Effector CD8-positive, alpha-beta T cell (primary cell): ENCODE data around the gene RNF214.
"Not testable (repeated sequence)": the region's sequence is repeated elsewhere in the genome, so short reads cannot be mapped to it uniquely, and the experiment has no call there.

Source experiments
- DNase-seq: peaks from one replicate; lab custom pipeline; 2025; lab: John Stamatoyannopoulos, UW

RNF214 gene

DNA sequence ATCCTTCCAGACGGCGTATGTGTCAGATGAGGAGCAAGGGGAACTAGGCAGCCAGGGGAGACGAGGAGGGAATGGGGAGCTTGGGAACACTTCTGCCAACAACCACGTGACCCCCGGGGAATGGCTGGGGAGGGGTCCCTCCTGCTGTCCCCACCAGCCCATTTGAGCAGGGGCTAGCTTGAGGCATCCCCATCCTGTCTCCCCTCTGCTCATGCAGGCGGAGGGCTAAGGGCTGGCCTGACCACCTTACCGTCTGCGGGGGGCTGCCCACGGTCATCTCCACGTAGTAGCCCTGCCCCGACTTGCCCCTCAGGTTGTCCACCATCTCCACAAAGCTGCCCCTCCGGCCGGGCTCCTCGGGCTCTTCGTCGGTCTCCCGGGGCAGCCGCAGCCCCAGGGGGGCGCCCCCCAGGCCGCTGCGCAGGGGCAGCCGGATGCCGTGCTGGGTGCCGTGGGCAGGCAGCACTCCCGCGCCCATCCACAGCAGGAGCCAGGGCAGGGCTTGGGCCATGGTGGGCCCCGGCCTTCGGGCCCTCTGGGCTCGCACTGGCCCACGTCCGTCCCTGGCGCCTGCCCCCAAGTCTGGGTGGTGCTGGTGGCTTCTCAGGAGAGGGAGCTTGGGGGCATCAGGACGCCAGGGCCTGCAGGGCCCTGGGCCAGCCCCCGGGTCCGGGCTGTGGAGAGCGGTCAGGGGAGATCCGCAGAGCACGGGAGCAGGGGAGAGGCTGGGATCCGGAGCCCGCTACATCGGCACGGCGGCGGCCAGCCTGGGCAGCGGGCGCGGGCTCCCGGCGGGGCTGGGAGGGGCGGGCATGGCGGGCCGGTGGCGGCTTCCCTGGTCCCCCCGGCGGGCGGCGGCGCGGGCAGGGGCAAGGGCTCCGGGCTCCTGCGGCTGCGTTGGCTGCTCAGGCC, 83.1 kb downstream of the RNF214 start:
- no peak for DNase-seq

DNA sequence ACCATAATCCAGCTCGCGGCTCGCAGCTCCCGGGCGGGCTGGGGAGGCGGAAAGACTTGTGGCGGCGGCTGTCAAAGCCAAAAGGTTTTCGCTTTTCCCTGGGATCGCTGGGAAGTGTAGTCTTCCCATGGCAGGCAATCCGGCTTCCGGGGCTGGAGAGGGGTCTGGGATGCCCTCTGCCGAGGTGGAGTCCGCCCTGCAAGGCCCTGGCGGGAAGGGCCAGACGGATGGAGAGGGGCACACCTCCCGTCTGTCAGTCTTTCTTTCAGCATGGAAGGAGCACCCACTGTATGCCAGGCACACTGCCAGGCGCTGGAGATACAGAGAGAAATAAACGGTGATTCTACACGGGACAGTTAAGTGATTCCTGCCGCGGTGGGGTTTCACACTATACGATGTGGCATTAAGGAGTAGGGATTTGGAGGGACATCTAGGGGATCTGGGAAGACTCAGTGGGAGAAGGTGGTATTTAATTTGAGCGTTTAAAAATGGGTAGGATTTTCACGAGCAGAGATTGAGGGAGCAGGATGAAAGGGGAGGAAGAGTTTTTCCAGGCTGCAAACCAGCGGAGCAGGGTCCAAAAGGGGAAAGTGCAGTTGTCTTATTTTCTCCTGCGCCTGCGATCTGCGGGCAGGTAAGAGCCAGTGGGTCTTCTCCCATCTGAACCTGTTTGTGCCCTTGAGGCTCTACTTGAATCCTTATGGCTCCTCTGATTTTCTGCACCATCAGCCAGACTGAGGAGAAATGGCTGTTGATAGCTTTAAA, 83.9 kb downstream of the RNF214 start, which contains the start of gene BACE1:
BACE1 (minus strand) TSS at position 60 of the 765 bp plus-strand sequence. CDS start 461 bp downstream, outside the sequence.
- no peak for DNase-seq

DNA sequence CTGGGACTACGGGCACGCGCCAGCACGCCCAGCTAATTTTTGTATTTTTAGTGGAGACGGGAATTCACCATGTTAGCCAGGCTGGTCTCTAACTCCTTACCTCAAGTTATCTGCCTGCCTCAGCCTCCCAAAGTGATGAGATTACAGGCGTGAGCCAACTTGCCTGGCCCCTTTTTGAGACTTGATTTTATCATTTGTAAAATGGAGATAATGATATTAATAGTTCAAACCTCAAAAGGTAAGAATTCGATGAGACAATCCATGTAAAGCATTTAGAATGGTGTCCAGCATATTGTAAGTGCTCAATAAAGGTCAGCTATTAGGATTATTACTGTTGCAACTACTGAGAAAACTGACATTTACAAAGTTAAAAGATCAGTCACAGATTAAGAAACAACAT, 86.3 kb downstream of the RNF214 start:
- no peak for DNase-seq

DNA sequence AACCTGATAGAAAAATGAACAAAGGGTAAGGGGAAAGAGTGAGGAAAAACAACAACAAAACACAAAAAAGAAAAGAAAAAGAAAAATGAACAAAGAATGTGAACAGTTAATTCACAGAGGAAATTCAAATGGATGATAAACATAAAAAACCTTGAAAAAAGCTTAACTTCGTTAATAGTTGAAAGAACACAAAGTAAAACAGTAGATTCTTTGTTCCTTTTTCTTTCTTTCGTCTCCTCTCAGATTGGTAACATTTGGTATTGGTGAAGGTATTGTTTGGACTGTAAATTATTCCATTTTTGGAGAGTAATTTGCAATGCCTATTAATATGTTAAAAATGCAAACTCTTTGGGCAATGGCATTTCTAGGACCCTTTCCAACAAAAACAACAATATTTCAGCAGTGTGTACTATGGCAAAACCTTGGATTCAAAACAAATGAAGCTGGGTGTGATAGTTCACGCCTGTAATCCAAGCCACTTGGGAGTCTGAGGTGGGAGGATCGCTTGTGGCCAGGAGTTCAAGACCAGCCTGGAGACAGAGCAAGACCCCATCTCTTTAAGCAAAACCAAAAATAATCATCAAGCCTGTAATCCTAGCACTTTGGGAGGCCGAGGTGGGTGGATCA, 86.9 kb downstream of the RNF214 start:
- DNase-seq: no peak

DNA sequence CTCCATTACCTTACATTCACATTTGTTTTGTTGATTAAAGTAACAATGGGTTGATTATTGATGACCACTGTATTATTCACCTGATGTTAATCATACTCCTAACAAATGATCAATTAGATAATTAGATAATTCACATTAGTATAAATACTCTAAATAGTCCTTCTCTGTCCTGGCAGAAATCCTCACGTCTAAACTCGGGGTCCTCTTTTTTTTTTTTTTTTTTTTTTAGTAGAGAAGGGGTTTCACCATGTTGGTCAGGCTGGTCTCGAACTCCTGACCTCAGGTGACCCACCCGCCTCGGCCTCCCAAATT, 94.7 kb downstream of the RNF214 start:
- not testable (repeated sequence) for DNase-seq

DNA sequence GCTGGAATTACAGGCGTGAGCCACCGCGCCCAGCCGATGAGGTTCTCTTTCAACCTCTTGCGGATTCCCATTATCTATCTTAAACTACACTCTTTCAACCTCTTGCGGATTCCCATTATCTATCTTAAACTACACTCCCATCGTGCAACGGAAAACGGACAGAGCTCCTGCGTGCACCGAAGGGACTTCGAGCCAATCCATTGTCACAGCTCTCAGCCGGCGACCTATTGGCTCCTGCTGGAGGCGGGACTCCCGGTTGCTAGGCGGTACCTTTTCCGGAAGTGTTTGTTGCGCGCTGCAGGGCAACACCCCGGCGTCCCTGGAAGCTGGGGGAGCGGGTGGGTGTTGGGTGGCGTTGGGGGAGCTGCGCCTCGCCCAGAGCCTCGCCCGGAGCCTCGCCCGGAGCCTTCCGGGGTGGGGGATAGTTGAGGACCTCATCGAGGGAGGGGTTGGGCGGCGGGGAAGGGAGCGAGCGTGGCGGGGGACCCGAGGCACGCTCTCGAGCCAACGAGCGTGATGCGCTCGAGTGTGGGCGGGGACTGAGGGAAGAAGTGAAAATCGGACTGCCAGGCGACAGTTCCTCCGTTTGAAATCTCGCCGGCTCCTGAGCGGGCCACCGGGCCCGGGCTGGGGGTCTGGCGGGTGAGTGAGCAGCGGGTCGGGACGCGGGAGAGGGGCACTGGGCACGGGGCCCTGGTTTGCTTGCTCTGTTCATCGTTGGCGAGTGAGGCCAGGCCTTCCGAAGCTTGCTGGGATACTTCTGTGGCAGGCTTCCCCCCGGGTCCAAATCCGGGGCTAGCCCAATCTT, 95.3 kb downstream of the RNF214 start, which contains the start of gene CEP164:
CEP164 (plus strand) TSS at position 288 of the 808 bp plus-strand sequence. CDS start 10,733 bp downstream, outside the sequence.
- DNase-seq: peak; percentile 87

DNA sequence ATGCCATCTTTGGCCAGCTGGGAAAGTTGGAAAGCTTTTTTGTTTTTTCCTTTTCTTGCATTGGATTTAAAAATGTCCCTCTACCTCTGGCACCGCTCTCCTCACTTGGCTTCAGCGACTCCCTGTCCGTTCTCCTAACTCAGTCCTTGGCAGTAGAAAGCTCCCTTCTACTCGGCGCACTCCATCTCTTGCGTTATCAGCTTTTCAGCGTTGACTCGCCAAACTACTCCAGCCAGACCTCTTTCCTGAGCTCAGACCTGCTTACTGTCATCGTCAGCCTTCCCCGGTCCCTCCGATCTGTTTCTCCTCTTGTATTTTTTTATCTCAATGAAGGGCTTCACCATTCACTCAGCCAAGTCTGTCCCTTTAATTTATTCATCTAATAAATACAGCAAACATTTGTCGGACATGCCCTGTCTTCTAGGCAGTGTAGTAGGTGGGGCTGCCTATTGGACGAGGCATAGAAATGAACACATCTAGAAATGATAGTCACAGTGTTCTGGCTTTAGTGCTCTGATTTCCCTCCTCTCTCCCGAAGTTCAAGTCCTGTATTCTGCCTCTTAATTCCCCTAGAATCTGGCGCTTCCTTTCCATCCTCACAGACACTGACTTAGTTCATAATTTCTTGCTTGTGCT, 96.0 kb downstream of the RNF214 start:
- DNase-seq: no peak

DNA sequence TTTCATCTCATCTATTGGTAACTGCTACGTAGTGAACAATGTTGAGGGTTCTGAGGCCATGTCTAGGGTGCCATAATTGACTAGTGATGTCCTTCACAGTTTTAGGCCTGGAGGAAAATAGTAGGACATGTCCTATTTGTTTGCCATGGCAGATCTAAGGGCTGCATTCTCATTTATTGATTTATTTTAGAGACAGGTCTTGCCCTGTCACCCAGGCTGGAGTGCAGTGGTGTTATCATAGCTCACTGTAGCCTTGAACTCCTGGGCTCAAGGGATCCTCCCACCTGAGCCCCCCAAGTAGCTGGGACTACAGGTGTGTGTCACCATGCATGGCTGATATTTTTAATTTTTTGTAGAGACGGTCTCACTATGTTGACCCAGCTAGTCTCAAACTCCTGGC, 100.4 kb downstream of the RNF214 start:
- DNase-seq: no peak

DNA sequence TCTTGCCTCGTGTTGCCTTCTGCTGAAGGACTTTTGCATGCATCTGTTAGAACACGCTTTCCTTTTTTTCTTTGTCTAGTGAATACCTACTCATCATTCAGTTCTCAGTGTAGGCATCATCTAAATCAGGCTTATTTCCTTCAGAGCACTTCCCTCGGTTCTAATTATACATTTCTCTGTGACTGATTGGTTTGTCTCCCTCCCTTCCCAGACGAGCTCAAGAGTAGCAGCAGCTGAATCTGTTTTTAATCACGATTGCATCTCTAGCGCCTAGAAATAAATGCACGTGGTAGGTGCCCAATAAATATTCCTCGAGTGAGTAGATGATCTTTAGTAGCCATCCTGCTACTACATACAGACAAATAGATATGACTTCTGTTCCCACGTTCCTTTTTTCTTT, 101.4 kb downstream of the RNF214 start:
- no peak for DNase-seq

DNA sequence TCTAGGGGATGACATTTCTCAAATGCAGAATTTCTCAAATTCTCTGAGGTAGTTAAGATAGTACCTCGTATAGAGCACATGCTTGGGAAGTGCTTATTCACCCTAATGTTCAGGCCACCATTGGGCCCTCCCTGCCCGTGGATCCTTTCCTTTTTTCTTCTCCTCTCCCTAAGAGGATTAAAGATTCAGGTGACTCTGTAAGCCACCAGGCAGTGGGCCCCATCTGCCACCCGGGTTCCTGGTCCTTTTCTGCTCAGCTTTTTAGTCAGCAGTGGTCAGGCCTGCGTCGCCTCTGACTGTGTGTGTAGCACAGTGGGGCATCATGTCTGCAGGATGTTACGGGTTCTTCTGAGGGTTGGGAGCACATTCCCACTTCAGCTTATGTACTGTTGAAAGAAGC, 102.4 kb downstream of the RNF214 start:
- DNase-seq: no peak

DNA sequence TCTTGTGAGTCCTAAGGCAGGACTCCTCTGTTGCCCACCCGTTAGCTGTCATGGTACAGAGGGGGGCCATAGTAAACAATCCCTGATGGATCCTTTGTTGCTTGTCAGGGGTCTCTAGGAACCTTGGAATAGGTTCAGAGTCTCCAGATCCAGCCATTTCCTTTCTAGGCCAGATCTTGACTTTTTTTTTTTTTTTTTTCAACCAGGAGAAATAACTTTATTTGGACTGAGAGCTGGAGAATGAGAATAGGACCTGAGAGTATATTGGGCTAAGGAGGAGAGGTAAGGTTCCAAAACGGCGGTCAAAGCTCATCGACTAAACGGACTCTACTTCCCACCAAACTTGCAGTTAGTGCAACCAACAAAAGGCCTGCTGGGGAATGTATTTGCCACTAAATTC, 102.9 kb downstream of the RNF214 start:
- DNase-seq: no peak
